ENCODE results near the gene CASZ1.

CASZ1 gene

GRCh38 chr1:10722803-10723202 lies 73.6 kb downstream of the CASZ1 start:
- DNase-seq, result no peak

DNA sequence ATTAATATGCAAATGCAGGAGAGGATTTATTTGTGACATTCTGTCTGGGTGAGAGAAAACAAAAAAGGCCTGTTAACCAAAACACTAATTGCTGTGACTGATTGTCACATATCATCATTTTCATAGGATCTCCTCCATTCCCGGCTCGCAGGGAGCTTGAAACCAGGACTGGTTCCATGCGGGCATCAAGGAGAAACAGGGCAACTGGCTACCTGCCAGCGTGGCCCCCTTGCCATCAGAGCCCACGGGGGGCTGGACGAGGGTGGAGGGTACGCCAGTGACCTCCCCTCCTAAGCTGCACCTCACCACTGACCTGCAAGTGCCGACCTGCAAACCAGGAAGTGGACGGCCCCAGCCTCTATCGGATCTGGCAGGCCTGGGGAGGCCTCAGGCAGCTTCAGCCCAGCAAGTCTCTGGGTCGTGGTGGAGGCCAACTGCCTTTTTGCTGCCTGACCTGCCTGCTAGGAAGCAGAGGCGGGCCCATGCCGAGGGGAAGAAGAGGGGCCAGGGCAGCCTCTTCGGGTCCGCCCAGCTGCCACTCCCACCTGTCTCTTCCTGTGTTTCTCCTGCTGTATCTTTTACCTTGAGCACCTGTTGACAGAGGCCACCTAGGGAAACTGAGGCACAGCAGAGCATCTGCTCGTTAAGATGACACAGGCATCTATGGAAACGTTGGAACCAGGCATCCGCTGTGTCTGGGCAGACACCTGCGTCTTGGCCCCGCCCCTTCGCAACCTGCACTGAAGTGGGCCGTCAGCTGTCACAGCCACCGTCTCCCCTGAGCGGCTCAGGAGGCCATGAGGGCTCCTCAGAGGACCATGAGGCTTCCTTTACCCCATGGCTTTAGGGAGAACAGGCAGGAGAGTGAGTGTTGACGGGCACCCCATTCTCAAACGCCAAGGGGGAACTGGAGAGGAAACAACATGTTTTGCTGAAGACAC lies 74.8 kb downstream of the CASZ1 start:
- DNase-seq, result no peak

- no peak for DNase-seq
Measured at GRCh38 chr1:10720635-10721034, 75.8 kb downstream of the CASZ1 start.

- no peak for DNase-seq
Measured at GRCh38 chr1:10718083-10718415, 78.4 kb downstream of the CASZ1 start.

GRCh38 chr1:10717296-10718082 lies 79.0 kb downstream of the CASZ1 start:
- no peak for DNase-seq

GRCh38 chr1:10716840-10717239 lies 79.6 kb downstream of the CASZ1 start:
- DNase-seq, result no peak

DNA sequence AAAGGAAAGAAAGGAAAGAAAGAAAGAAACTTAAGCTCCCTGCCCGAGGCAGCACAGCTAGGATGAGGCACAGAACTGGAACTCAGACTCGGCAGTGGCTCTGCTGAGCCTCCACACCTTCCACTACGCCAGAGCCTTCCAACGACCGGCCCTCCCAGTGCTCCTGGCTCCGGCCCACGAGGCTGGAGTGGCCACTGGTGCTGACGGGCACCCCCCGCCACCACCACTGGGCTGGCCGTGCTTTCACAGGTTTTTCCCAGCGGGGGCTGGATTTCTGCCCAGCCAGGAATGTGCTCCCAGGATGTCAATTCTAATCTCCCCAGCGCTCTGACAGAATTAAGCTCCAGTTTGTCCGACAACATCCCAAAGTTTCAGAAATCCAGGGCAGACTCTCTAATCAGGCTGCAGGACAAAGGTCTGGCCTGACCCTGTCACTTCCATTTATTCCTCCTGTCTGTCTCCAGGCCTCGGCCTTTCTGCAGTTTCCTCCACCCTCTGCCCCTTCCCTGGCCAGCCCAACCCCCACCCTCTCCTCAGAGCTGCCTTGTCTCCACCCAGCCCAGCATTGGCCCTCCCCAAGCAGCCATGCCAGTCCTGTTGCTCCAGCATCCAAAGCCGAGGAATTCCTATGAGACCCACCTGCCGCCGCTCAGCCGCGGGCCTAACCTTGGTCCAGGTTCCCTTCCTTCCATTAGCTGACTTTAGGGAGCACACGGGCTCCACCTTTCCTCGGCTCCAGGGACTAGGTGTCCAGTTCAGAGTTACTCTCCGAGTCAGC lies 81.9 kb downstream of the CASZ1 start:
- no peak for DNase-seq

- no peak for DNase-seq
Measured at GRCh38 chr1:10713614-10714013, 82.8 kb downstream of the CASZ1 start.

DNA sequence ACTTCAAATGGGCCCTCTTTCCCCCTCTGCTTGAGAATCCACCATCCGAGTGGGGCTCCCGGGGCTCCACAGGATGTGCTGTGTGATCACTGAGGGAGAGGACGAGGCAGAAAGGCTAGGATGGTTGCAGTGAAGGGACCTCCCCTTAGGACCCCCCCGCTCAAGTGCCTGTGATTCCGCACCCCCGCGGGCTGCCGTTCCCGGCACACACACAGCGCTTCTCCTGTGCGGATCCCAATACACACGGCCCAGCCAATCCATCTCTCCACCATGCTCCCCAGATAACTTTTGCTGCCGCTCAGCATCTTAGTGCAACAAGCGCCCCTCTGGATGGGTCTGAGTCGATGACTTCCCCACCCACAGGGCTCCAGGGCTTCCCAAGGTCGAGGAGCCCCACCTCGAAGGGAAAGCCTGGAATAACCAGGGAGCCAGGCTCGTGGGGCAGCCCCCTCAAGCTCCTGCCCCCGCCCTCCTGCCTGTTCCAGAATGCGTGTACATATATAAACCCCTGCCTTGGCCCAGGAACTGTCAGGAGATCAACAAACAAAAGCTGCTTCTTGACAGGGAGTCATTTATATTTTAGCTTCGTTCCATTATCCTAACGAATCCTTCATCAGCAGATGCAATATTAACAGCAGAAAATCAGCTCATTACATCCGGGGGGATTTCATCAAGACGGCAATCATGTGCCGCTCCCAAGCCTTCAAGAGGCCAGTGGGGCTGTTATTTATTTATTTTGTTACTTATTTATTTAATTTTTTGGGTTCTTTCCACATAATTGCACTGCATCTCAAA lies 83.7 kb downstream of the CASZ1 start:
- no peak for DNase-seq

- no peak for DNase-seq
Measured at GRCh38 chr1:10710489-10710888, 86.0 kb downstream of the CASZ1 start.

GRCh38 chr1:10709646-10710045 lies 86.8 kb downstream of the CASZ1 start:
- no peak for DNase-seq

DNA sequence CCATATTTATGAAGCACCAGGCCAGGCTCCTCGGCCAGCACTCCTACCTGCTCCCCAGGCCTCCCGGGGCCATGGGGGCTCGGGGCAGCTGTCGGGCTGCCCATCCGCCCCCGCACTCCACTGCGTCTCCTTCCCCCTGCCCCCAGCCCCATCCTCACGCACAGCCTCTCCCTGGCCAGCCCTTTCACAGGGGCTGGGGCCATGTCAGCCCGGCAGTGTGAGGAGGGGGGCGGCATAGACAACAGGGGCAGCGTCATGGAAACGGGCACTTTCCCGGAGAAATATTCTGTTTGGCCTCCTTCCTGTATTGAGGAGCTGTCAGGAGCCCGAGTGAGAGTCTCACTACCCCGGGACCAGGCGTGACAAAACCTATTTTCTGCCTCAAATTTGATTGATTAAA lies 87.3 kb downstream of the CASZ1 start:
- DNase-seq, result no peak

DNA sequence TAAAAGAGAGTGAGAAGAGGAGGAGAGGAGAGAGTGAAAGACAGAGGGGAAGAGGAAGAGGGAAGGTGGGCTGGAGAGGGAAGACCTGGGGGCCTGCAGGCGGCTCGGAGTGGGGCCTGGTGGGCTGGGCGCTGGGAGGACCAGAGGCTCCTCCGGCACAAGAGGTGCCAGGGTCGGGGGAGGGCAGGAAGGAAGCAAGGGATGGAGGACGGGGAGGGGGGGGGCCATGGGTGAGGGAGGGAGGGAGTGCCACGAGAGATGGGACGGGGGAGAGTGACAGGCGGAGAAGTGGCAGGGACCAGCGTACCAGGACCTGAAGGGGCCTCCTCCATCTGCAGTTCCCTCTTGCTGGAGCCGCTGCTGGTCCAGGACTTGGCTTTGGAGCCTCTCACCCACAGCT lies 87.7 kb downstream of the CASZ1 start:
- DNase-seq, result no peak

- no peak for DNase-seq
Measured at GRCh38 chr1:10707208-10707607, 89.2 kb downstream of the CASZ1 start.

- DNase-seq, result no peak
Measured at GRCh38 chr1:10706376-10706913, 90.0 kb downstream of the CASZ1 start.

DNA sequence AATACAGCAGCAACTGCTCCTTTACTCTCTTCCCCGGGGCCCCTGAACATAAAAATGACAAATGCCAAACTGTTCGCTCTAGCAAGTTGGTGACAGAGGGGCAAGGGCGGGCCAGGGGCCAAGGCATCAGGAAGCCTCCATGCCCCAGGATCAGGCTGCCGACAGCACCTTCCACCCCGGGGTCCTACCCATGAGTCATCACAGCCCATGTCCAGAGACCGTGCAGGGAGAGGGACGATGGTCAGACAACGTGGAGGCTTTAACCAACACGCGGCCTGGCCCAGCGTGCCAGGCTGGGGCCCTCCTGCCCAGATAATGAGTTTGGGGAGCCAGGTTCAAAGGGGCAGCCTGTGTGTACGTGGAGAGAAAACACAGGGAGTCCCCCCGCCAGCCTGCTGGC lies 90.5 kb downstream of the CASZ1 start:
- DNase-seq, result no peak

GRCh38 chr1:10704368-10704882 lies 92.0 kb downstream of the CASZ1 start:
- DNase-seq, result no peak

DNA sequence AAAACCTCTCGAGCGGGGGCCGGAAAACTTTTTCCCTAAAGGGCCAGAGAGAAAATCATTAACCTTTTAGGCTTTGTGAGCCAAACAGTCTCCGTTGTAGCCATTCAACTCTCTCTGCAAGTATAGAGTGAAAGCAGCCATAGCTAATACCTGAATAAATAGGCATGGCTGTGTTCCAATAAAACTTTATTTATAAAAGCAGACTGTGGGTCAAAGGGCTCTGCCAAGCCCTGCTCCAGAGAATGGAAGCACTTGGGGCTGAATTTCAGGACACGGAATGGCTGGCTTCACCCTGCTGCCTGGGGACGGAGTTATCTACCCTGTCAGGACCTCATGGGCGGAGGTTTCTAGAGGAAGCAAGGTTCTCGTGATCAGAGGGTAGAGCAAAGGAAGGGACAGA lies 92.7 kb downstream of the CASZ1 start:
- DNase-seq, result no peak

DNA sequence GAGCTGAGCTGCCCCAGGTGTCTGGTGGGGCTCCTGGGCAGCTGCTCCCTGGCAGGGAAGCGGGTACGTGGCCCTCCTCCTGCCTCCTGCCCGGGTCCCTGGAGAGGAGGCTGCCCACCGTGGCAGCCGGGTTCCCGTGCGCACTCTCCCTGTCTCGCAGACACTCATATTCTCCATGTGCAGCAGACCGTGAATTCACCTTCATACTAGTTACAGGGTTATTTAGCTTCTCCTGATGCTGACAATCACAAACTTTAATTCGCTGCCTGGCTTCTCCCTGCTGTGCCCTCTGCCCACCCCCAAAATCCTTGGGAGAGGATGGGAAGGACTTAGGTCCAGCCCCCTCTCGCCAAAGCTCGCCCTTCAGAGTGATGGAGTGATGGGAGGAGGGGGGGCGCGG lies 95.3 kb downstream of the CASZ1 start:
- no peak for DNase-seq

DNA sequence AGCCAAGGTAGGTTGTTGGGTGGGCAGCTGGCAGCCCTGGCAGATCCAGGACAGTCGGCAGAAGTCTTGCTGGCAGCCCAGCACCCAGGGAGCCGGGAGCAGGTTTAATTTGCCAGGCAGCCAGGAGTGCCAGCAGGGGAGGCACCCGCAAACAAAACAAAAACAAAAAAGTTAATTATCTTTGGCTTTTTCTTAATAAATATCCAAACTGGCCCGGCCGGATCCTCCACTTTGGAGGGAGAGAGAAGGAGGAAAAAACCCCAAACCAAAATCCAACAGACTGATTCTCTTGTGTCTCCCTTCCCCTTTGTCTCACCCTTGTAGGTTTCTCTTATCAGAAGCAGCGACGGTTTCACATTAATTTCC lies 97.0 kb downstream of the CASZ1 start:
- DNase-seq, result no peak

DNA sequence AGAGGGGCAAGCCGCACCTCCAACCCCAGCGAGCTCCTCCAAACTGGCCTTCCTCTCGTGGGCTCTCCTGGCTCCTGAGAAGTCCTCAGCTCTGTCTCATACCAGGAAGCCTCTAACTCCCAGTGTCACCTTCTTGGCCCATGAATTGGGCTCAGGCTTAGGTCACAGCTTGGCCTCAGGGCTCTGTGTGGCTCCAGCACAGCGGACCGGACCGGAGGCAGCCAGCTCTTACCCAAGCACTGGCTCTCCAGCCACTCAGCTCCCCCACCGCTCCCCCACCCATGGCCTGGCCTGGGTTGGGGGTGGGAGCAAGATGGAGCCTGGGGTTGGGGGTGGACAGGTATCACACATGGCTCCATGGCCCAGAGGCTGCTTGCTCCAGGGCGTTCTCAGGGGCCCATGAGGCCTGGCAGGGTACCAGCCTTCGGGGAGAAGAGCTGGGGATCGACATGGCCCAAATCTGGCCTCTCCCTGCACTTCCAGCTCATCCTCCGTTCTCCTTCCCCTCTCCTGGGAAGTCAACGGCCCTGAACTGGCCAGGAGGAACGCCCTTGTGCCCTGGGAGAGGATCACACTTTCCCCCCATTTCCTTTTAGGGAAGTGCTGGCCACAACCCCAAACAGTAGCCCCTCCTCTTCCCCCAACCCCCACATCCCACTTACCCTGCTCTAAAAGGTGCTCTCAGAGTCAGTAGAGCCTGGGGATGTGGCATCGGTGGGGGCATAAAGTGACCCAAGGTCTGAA lies 97.5 kb downstream of the CASZ1 start:
- no peak for DNase-seq

Measured in NCI-H2227 treated with DMSO at 0.1 percent for 48 hours (cell line).